Nephron progenitor cell (in vitro differentiated cells): ENCODE data around the gene MRPL23.

Source experiments
- DNase-seq: peaks from one replicate; pipeline ENCODE4 v3.0.0; 2021
- H3K27ac Mint-ChIP-seq: 2 replicates; pipeline ENCODE4 v1.8.0; 2021; ENCODE audit warnings: mild to moderate bottlenecking, moderate library complexity, mixed read lengths
- H3K27me3 Mint-ChIP-seq: 2 replicates; pipeline ENCODE4 v1.8.0; 2021; ENCODE audit warnings: mild to moderate bottlenecking, low read depth, mixed read lengths; ENCODE audit not compliant: poor library complexity
- H3K36me3 Mint-ChIP-seq: 2 replicates; pipeline ENCODE4 v1.8.0; 2021; ENCODE audit warnings: low read depth, mixed read lengths
- H3K4me1 Mint-ChIP-seq: 2 replicates; pipeline ENCODE4 v1.8.0; 2021; ENCODE audit warnings: mixed read lengths
- H3K4me3 Mint-ChIP-seq: 2 replicates; pipeline ENCODE4 v1.8.0; 2021; ENCODE audit warnings: mild to moderate bottlenecking, moderate library complexity, mixed read lengths
- H3K9me3 Mint-ChIP-seq: 2 replicates; pipeline ENCODE4 v1.8.0; 2021; ENCODE audit warnings: mild to moderate bottlenecking, moderate library complexity, mixed read lengths
- CTCF ChIP-seq: fragments of 200-600 bp; sonication (generic); IDR thresholded peaks from 2 replicates; pipeline ENCODE4 v1.5.0; 2021; ENCODE audit warnings: antibody characterized with exemption

MRPL23 gene

GRCh38 chr11:1958367-1958766 is 11.2 kb downstream of the MRPL23 start:
- Mint-ChIP-seq H3K9me3 (no peaks in the 10 kb centered on the region), H3K4me3 (no peak overlapping the region), H3K27me3 (no peaks in the 10 kb centered on the region), H3K27ac (no peak overlapping the region), H3K4me1 (no peaks in the 10 kb centered on the region), H3K36me3 (no peaks in the 10 kb centered on the region)
- DNase-seq = no peak
- no peak for TF ChIP-seq CTCF

- H3K4me1 Mint-ChIP-seq = no peaks in the 10 kb centered on the region
- TF ChIP-seq CTCF = no peak
- H3K36me3 Mint-ChIP-seq = no peaks in the 10 kb centered on the region
- no peaks in the 10 kb centered on the region for H3K27me3 Mint-ChIP-seq
- no peaks in the 10 kb centered on the region for H3K9me3 Mint-ChIP-seq
- no peak for DNase-seq
- H3K27ac Mint-ChIP-seq = no peak overlapping the region
- no peak overlapping the region for H3K4me3 Mint-ChIP-seq
These were observed 12.7 kb downstream of the MRPL23 start for GRCh38 chr11:1959786-1960185.

GRCh38 chr11:1963864-1964263 is 16.7 kb downstream of the MRPL23 start:
- no peaks in the 10 kb centered on the region for H3K36me3 Mint-ChIP-seq
- H3K27me3 Mint-ChIP-seq = no peaks in the 10 kb centered on the region
- no peak overlapping the region for H3K27ac Mint-ChIP-seq
- TF ChIP-seq CTCF = no peak
- H3K4me1 Mint-ChIP-seq = no peaks in the 10 kb centered on the region
- no peak overlapping the region for H3K4me3 Mint-ChIP-seq
- no peaks in the 10 kb centered on the region for H3K9me3 Mint-ChIP-seq
- DNase-seq = no peak

- Mint-ChIP-seq H3K27me3 (no peaks in the 10 kb centered on the region), H3K9me3 (no peaks in the 10 kb centered on the region), H3K4me1 (no peaks in the 10 kb centered on the region), H3K4me3 (no peak overlapping the region), H3K27ac (no peak overlapping the region), H3K36me3 (no peaks in the 10 kb centered on the region)
- TF ChIP-seq CTCF = no peak
- no peak for DNase-seq
These were observed 17.2 kb downstream of the MRPL23 start for GRCh38 chr11:1964348-1964747.

- no peaks in the 10 kb centered on the region for H3K27me3 Mint-ChIP-seq
- no peak for DNase-seq
- no peaks in the 10 kb centered on the region for H3K36me3 Mint-ChIP-seq
- H3K4me3 Mint-ChIP-seq = no peak overlapping the region
- H3K4me1 Mint-ChIP-seq = no peaks in the 10 kb centered on the region
- TF ChIP-seq CTCF = no peak
- H3K9me3 Mint-ChIP-seq = no peaks in the 10 kb centered on the region
- no peak overlapping the region for H3K27ac Mint-ChIP-seq
These were observed 17.8 kb downstream of the MRPL23 start for GRCh38 chr11:1964955-1965354.

- no peak for DNase-seq
- TF ChIP-seq CTCF = no peak
- no peaks in the 10 kb centered on the region for H3K36me3 Mint-ChIP-seq
- H3K4me1 Mint-ChIP-seq = no peaks in the 10 kb centered on the region
- H3K4me3 Mint-ChIP-seq = no peak overlapping the region
- H3K27me3 Mint-ChIP-seq = no peaks in the 10 kb centered on the region
- H3K9me3 Mint-ChIP-seq = no peaks in the 10 kb centered on the region
- no peak overlapping the region for H3K27ac Mint-ChIP-seq
These were observed 19.4 kb downstream of the MRPL23 start for GRCh38 chr11:1966531-1966930.
